Activated gamma-delta T cell (primary cell): Measurements from ENCODE around the gene RBM20.
"Not testable (repeated sequence)": the region's sequence is repeated elsewhere in the genome, so short reads cannot be mapped to it uniquely, and the experiment has no call there.

Source experiments
- DNase-seq: peaks from one replicate; lab custom pipeline; 2025; lab: John Stamatoyannopoulos, UW

RBM20 gene

GRCh38 chr10:110649347-110650264 lies 5.5 kb downstream of the RBM20 start:
- DNase-seq = no peak

- no peak for DNase-seq
These were observed 6.1 kb downstream of the RBM20 start for GRCh38 chr10:110650265-110650668.

- no peak for DNase-seq
These were observed 7.2 kb downstream of the RBM20 start for GRCh38 chr10:110651044-110651958.

- no peak for DNase-seq
These were observed 8.5 kb downstream of the RBM20 start for GRCh38 chr10:110652475-110653118.

GRCh38 chr10:110655320-110655719 lies 11.2 kb downstream of the RBM20 start:
- DNase-seq = no peak

- DNase-seq = no peak
These were observed 12.5 kb downstream of the RBM20 start for GRCh38 chr10:110656612-110657011.

GRCh38 chr10:110657973-110658691 lies 14.0 kb downstream of the RBM20 start:
- DNase-seq = no peak

GRCh38 chr10:110659558-110659957 lies 15.4 kb downstream of the RBM20 start:
- DNase-seq = no peak

- not testable (repeated sequence) for DNase-seq
These were observed 16.2 kb downstream of the RBM20 start for GRCh38 chr10:110660289-110660688.

GRCh38 chr10:110661292-110661691 lies 17.2 kb downstream of the RBM20 start:
- no peak for DNase-seq

GRCh38 chr10:110664483-110665420 lies 20.6 kb downstream of the RBM20 start:
- no peak for DNase-seq

GRCh38 chr10:110666259-110666658 lies 22.1 kb downstream of the RBM20 start:
- DNase-seq = not testable (repeated sequence)

GRCh38 chr10:110666673-110667072 lies 22.5 kb downstream of the RBM20 start:
- no peak for DNase-seq

- DNase-seq = no peak
These were observed 23.6 kb downstream of the RBM20 start for GRCh38 chr10:110667620-110668343.

- DNase-seq = no peak
These were observed 24.3 kb downstream of the RBM20 start for GRCh38 chr10:110668443-110668842.

GRCh38 chr10:110670335-110670734 lies 26.2 kb downstream of the RBM20 start:
- no peak for DNase-seq

GRCh38 chr10:110671788-110672579 lies 27.8 kb downstream of the RBM20 start:
- DNase-seq = peak; percentile 25

GRCh38 chr10:110672580-110672919 lies 28.4 kb downstream of the RBM20 start:
- no peak for DNase-seq

GRCh38 chr10:110676016-110676415 lies 31.9 kb downstream of the RBM20 start:
- DNase-seq = no peak
